ENCODE results near the gene SPAG17. TPM values are rescaled to one million over a fixed set of nuclear protein-coding genes. Genes with fewer than 3 reads are reported as not detected.

SPAG17 gene
- total RNA-seq, 1 donor: 3.3 TPM

- Histone ChIP-seq H3K36me3 (ENCODE audit: insufficient read depth, low read length) (no peaks in the 10 kb centered on the region), H3K4me2 (ENCODE audit: insufficient read depth, low read length) (no peak overlapping the region), H3K4me3 (ENCODE audit: insufficient read depth, low read length) (no peak overlapping the region), H4K20me1 (ENCODE audit: insufficient read depth, low read length) (no peaks in the 10 kb centered on the region), H3K27me3 (ENCODE audit: insufficient read depth, low read length) (no peaks in the 10 kb centered on the region), H2AFZ (ENCODE audit: low read length) (no peak overlapping the region), H3K27ac (ENCODE audit: low read depth, low read length) (no peak overlapping the region), H3K9me3 (ENCODE audit: low read depth, low read length) (no peaks in the 10 kb centered on the region), H3K79me2 (ENCODE audit: insufficient read depth, low read length) (no peaks in the 10 kb centered on the region), H3K4me1 (ENCODE audit: insufficient read depth, low read length) (no peaks in the 10 kb centered on the region)
- no peak for DNase-seq (ENCODE audit: insufficient read length, low spot score, missing footprints)
- no peak for TF ChIP-seq CTCF (IDR thresholded peaks at IDR 0.05; ENCODE audit: extremely low read depth, low read depth, low read length)
Observed at GRCh38 chr1:118183586-118183985, 1.4 kb downstream of the SPAG17 start.

- DNase-seq (ENCODE audit: insufficient read length, low spot score, missing footprints): no peak
- Histone ChIP-seq H3K27me3 (ENCODE audit: insufficient read depth, low read length) (no peaks in the 10 kb centered on the region), H3K36me3 (ENCODE audit: insufficient read depth, low read length) (no peaks in the 10 kb centered on the region), H3K4me1 (ENCODE audit: insufficient read depth, low read length) (no peaks in the 10 kb centered on the region), H3K27ac (ENCODE audit: low read depth, low read length) (no peak overlapping the region), H3K4me3 (ENCODE audit: insufficient read depth, low read length) (no peak overlapping the region), H4K20me1 (ENCODE audit: insufficient read depth, low read length) (no peaks in the 10 kb centered on the region), H2AFZ (ENCODE audit: low read length) (no peak overlapping the region), H3K79me2 (ENCODE audit: insufficient read depth, low read length) (no peaks in the 10 kb centered on the region), H3K4me2 (ENCODE audit: insufficient read depth, low read length) (no peak overlapping the region), H3K9me3 (ENCODE audit: low read depth, low read length) (no peaks in the 10 kb centered on the region)
- TF ChIP-seq CTCF (IDR thresholded peaks at IDR 0.05; ENCODE audit: extremely low read depth, low read depth, low read length): no peak
Observed at GRCh38 chr1:118177998-118178397, 7.0 kb downstream of the SPAG17 start.

GRCh38 chr1:118169016-118169415 is 16.0 kb downstream of the SPAG17 start:
- no peak overlapping the region for H3K27ac ChIP-seq (ENCODE audit: low read depth, low read length)
- no peaks in the 10 kb centered on the region for H4K20me1 ChIP-seq (ENCODE audit: insufficient read depth, low read length)
- DNase-seq (ENCODE audit: insufficient read length, low spot score, missing footprints): no peak
- no peak overlapping the region for H3K4me3 ChIP-seq (ENCODE audit: insufficient read depth, low read length)
- H3K4me2 ChIP-seq (ENCODE audit: insufficient read depth, low read length): no peak overlapping the region
- no peaks in the 10 kb centered on the region for H3K79me2 ChIP-seq (ENCODE audit: insufficient read depth, low read length)
- no peak overlapping the region for H2AFZ ChIP-seq (ENCODE audit: low read length)
- no peaks in the 10 kb centered on the region for H3K9me3 ChIP-seq (ENCODE audit: low read depth, low read length)
- no peaks in the 10 kb centered on the region for H3K4me1 ChIP-seq (ENCODE audit: insufficient read depth, low read length)
- H3K27me3 ChIP-seq (ENCODE audit: insufficient read depth, low read length): peaks cover 5% of the 10 kb centered on the region
- H3K36me3 ChIP-seq (ENCODE audit: insufficient read depth, low read length): no peaks in the 10 kb centered on the region
- TF ChIP-seq CTCF (IDR thresholded peaks at IDR 0.05; ENCODE audit: extremely low read depth, low read depth, low read length): no peak

GRCh38 chr1:118160806-118161205 is 24.2 kb downstream of the SPAG17 start:
- Histone ChIP-seq H3K27me3 (ENCODE audit: insufficient read depth, low read length) (no peaks in the 10 kb centered on the region), H3K27ac (ENCODE audit: low read depth, low read length) (no peak overlapping the region), H4K20me1 (ENCODE audit: insufficient read depth, low read length) (no peaks in the 10 kb centered on the region), H3K36me3 (ENCODE audit: insufficient read depth, low read length) (no peaks in the 10 kb centered on the region), H3K9me3 (ENCODE audit: low read depth, low read length) (no peaks in the 10 kb centered on the region), H3K79me2 (ENCODE audit: insufficient read depth, low read length) (no peaks in the 10 kb centered on the region), H3K4me1 (ENCODE audit: insufficient read depth, low read length) (peaks cover 22% of the 10 kb centered on the region), H2AFZ (ENCODE audit: low read length) (no peak overlapping the region), H3K4me2 (ENCODE audit: insufficient read depth, low read length) (no peak overlapping the region), H3K4me3 (ENCODE audit: insufficient read depth, low read length) (no peak overlapping the region)
- DNase-seq (ENCODE audit: insufficient read length, low spot score, missing footprints): no peak
- no peak for TF ChIP-seq CTCF (IDR thresholded peaks at IDR 0.05; ENCODE audit: extremely low read depth, low read depth, low read length)
